Measurements from ENCODE around the gene BMP7. TPM values are rescaled to one million over a fixed set of nuclear protein-coding genes. Genes with fewer than 3 reads are reported as not detected.

BMP7 gene
- total and polyA plus RNA-seq, 9 of the 15 experiments (the other 6 are each of a cell fraction or from before 2014, with no cell fraction given): 0.18 TPM; not detected in 8

DNA sequence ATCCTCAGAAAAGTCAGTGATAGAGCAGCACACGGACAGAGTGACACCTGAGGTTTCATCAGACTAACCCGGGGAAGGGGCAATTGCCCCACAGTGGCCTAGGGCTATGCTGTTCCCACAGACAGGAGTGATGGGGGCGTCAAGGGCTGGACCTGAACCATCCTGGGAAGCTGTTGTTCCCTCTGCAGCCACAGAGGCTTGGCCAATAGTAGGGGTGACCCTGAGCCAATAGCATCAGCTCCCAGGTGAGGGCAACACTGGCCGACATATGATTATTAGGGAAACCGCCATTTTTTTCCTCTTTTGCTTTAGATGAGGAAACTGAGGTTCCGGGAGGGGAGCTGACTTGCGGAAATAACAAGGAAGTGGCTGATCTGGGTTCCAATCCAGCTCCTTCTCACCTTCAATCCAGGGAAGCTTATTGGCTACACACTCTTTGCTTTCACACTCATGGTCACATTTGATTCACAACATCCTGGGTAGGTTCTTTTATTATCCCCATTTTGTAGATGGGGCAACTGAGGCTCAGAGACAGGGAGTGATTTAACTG lies 126.0 kb downstream of the BMP7 start:
- 1% methylated on average over 7 of the region's 7 CpGs for WGBS (ENCODE audit: insufficient coverage, low coverage, missing lambda C conversion rate)

More for the DNA sequence above, 126.0 kb downstream of the BMP7 start:
- Histone ChIP-seq H3K9me3 (replicated peaks; ENCODE audit: control insufficient read depth, insufficient read depth, low read depth, low read length) (no peaks in the 10 kb centered on the region), H3K27ac (ENCODE audit: extremely low read depth, low read depth, low read length) (no peak overlapping the region), H3K4me1 (replicated peaks in 1 of 2; ENCODE audit: control insufficient read depth in 2 of 2, insufficient read depth in 2 of 2, low read length in 2 of 2) (no peaks in the 10 kb centered on the region; a peak in 1 of 5 replicates), H2AFZ (ENCODE audit: low read depth, low read length) (no peak overlapping the region), H3K9me1 (ENCODE audit: control insufficient read depth, insufficient read depth, low read length) (no peaks in the 10 kb centered on the region), H3K36me3 (ENCODE audit: control insufficient read depth, insufficient read depth, low read length) (no peaks in the 10 kb centered on the region), H3K79me2 (ENCODE audit: control insufficient read depth, insufficient read depth, low read length) (no peaks in the 10 kb centered on the region), H3K9ac (ENCODE audit: insufficient read depth in 1 of 2, low read depth in 2 of 2, low read length in 2 of 2) (no peak overlapping the region), H3K27me3 (ENCODE audit: control insufficient read depth in 2 of 2, insufficient read depth in 2 of 2, low read length in 2 of 2) (peaks cover 22 to 48% of the 10 kb centered on the region in 2 experiments), H3K4me2 (ENCODE audit: insufficient read depth, low read length) (no peak overlapping the region), H3K4me3 (no peak overlapping the region), H4K20me1 (replicated peaks; ENCODE audit: control insufficient read depth, insufficient read depth, low read length) (0 out of 2 replicates have a peak, but pooled peaks cover 5% of the 10 kb centered on the region)
- ChIA-PET POLR2A (no interaction called here), CTCF (ENCODE audit: low intra/inter-chr PET ratio) (no interaction called here)
- no peak for DNase-seq (ENCODE audit: extremely low read depth in 1 of 4, low spot score in 3 of 4)
- peak; percentile 33 for TF ChIP-seq RBM25 (IDR thresholded peaks at IDR 0.05; ENCODE audit: low read depth, low read length, severe bottlenecking)
- TF ChIP-seq, protein P1, sequence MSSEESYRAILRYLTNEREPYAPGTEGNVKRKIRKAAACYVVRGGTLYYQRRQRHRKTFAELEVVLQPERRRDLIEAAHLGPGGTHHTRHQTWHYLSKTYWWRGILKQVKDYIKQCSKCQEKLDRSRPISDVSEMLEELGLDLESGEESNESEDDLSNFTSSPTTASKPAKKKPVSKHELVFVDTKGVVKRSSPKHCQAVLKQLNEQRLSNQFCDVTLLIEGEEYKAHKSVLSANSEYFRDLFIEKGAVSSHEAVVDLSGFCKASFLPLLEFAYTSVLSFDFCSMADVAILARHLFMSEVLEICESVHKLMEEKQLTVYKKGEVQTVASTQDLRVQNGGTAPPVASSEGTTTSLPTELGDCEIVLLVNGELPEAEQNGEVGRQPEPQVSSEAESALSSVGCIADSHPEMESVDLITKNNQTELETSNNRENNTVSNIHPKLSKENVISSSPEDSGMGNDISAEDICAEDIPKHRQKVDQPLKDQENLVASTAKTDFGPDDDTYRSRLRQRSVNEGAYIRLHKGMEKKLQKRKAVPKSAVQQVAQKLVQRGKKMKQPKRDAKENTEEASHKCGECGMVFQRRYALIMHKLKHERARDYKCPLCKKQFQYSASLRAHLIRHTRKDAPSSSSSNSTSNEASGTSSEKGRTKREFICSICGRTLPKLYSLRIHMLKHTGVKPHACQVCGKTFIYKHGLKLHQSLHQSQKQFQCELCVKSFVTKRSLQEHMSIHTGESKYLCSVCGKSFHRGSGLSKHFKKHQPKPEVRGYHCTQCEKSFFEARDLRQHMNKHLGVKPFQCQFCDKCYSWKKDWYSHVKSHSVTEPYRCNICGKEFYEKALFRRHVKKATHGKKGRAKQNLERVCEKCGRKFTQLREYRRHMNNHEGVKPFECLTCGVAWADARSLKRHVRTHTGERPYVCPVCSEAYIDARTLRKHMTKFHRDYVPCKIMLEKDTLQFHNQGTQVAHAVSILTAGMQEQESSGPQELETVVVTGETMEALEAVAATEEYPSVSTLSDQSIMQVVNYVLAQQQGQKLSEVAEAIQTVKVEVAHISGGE (CRISPR knock-in tag; IDR thresholded peaks at IDR 0.05): peak in 1 of 3 experiments; percentile 85; a peak in 2 of 6 replicates
- TF ChIP-seq, protein P2, sequence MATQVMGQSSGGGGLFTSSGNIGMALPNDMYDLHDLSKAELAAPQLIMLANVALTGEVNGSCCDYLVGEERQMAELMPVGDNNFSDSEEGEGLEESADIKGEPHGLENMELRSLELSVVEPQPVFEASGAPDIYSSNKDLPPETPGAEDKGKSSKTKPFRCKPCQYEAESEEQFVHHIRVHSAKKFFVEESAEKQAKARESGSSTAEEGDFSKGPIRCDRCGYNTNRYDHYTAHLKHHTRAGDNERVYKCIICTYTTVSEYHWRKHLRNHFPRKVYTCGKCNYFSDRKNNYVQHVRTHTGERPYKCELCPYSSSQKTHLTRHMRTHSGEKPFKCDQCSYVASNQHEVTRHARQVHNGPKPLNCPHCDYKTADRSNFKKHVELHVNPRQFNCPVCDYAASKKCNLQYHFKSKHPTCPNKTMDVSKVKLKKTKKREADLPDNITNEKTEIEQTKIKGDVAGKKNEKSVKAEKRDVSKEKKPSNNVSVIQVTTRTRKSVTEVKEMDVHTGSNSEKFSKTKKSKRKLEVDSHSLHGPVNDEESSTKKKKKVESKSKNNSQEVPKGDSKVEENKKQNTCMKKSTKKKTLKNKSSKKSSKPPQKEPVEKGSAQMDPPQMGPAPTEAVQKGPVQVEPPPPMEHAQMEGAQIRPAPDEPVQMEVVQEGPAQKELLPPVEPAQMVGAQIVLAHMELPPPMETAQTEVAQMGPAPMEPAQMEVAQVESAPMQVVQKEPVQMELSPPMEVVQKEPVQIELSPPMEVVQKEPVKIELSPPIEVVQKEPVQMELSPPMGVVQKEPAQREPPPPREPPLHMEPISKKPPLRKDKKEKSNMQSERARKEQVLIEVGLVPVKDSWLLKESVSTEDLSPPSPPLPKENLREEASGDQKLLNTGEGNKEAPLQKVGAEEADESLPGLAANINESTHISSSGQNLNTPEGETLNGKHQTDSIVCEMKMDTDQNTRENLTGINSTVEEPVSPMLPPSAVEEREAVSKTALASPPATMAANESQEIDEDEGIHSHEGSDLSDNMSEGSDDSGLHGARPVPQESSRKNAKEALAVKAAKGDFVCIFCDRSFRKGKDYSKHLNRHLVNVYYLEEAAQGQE (IDR thresholded peaks at IDR 0.05; ENCODE audit: borderline replicate concordance): no peak
- TF ChIP-seq, protein P2 (CRISPR knock-in tag; IDR thresholded peaks at IDR 0.05; ENCODE audit: low read depth): no peak
- in situ Hi-C loops (cut with MboI) (no loop called here), intact Hi-C loops (cut with micrococcal nuclease) (no loop called here)
- BruUV-seq (replicated peaks): no TSS peak
- FAIRE-seq: no peak
- no peak for ATAC-seq

Measured in K562 (cell line).